B cell (primary cell): ENCODE measurements around the gene MISFA.

Experiments
- EZH2 ChIP-seq: IDR thresholded peaks from 2 replicates; pipeline ENCODE4 v1.6.1; 2012; ENCODE audit warnings: borderline replicate concordance, low read depth, mild to moderate bottlenecking, moderate library complexity, low read length; ENCODE audit not compliant: insufficient read depth, poor library complexity, severe bottlenecking
- TF ChIP-seq, protein P1 (sequence below): fragments of 200-600 bp; IDR thresholded peaks from one replicate; pipeline ENCODE4 v1.8.0; 2022; ENCODE audit warnings: antibody characterized with exemption, mild to moderate bottlenecking

- TF ChIP-seq, protein P1, sequence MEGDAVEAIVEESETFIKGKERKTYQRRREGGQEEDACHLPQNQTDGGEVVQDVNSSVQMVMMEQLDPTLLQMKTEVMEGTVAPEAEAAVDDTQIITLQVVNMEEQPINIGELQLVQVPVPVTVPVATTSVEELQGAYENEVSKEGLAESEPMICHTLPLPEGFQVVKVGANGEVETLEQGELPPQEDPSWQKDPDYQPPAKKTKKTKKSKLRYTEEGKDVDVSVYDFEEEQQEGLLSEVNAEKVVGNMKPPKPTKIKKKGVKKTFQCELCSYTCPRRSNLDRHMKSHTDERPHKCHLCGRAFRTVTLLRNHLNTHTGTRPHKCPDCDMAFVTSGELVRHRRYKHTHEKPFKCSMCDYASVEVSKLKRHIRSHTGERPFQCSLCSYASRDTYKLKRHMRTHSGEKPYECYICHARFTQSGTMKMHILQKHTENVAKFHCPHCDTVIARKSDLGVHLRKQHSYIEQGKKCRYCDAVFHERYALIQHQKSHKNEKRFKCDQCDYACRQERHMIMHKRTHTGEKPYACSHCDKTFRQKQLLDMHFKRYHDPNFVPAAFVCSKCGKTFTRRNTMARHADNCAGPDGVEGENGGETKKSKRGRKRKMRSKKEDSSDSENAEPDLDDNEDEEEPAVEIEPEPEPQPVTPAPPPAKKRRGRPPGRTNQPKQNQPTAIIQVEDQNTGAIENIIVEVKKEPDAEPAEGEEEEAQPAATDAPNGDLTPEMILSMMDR: no peak
- no peak for TF ChIP-seq EZH2
Observed at GRCh38 chr11:18599739-18600230, at the start of gene MISFA.
